ENCODE measurements around the gene C16orf95.

The C16orf95 gene

GRCh38 chr16:87330646-87331045 lies 13.5 kb upstream of the C16orf95 start:
- Histone ChIP-seq H3K27ac (ENCODE audit: insufficient read depth in 1 of 2, low read depth in 1 of 2, low read length in 2 of 2, poor library complexity in 1 of 2, severe bottlenecking in 2 of 2) (no peak overlapping the region), H3K27me3 (replicated peaks in 2 of 5; ENCODE audit: control insufficient read depth in 4 of 5, insufficient read depth in 5 of 5, low read length in 4 of 5) (no peaks in the 10 kb centered on the region), H3K4me3 (ENCODE audit: control insufficient read depth in 1 of 7, extremely low read depth in 1 of 7, insufficient read depth in 4 of 7, low read depth in 2 of 7, low read length in 6 of 7) (no peak overlapping the region), H3K9me3 (ENCODE audit: control extremely low read depth in 1 of 5, control insufficient read depth in 4 of 5, insufficient read depth in 2 of 5, low read depth in 1 of 5, low read length in 4 of 5) (no peaks in the 10 kb centered on the region), H3K4me1 (ENCODE audit: control extremely low read depth in 1 of 4, control insufficient read depth in 4 of 4, insufficient read depth in 4 of 4, low read length in 3 of 4) (peaks cover 0 to 9% (median 3%) of the 10 kb centered on the region in 4 experiments), H3K36me3 (ENCODE audit: control insufficient read depth in 4 of 4, insufficient read depth in 4 of 4, low read length in 3 of 4) (peaks cover 3 to 69% (median 44%) of the 10 kb centered on the region in 4 experiments)
- CTCF ChIA-PET: interaction anchor here (1.9 kb wide), 1 partner anchor 64 kb away, joined by 8 read pairs; no protein-coding TSS in a partner anchor
- 97% methylated on average over 15 of the region's 15 CpGs for WGBS (ENCODE audit: insufficient coverage)
- no peak for DNase-seq
- POLR2A ChIA-PET: interaction anchor here (0.9 kb wide), 1 partner anchor 62 kb away, joined by 3 read pairs; no protein-coding TSS in a partner anchor

DNA sequence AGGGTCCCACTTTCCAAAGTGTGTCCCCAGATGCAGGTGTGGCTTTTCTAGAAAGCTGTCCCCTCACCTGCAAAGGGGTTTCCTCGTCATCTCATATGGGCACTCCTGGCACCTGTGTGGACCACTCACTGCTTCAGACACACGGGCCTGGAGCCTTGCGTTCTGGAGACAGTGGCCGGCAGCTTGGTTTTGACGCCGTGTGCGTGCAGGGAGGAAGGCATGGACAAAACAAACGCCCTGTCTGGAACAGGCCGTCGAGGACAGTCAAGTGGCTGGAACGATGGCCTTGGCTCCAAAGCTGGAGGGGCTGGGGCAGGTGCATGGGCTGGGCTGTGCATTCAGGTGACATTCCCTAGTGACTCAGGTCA lies 13.0 kb upstream of the C16orf95 start:
- Histone ChIP-seq H3K4me1 (ENCODE audit: control extremely low read depth in 1 of 4, control insufficient read depth in 4 of 4, insufficient read depth in 4 of 4, low read length in 3 of 4) (peaks cover 0 to 8% (median 3%) of the 10 kb centered on the region in 4 experiments), H3K27ac (ENCODE audit: insufficient read depth in 1 of 2, low read depth in 1 of 2, low read length in 2 of 2, poor library complexity in 1 of 2, severe bottlenecking in 2 of 2) (no peak overlapping the region), H3K9me3 (ENCODE audit: control extremely low read depth in 1 of 5, control insufficient read depth in 4 of 5, insufficient read depth in 2 of 5, low read depth in 1 of 5, low read length in 4 of 5) (no peaks in the 10 kb centered on the region), H3K27me3 (replicated peaks in 2 of 5; ENCODE audit: control insufficient read depth in 4 of 5, insufficient read depth in 5 of 5, low read length in 4 of 5) (no peaks in the 10 kb centered on the region), H3K4me3 (ENCODE audit: control insufficient read depth in 1 of 7, extremely low read depth in 1 of 7, insufficient read depth in 4 of 7, low read depth in 2 of 7, low read length in 6 of 7) (no peak overlapping the region), H3K36me3 (ENCODE audit: control insufficient read depth in 4 of 4, insufficient read depth in 4 of 4, low read length in 3 of 4) (peaks cover 3 to 66% (median 44%) of the 10 kb centered on the region in 4 experiments)
- DNase-seq: no peak
- POLR2A ChIA-PET: interaction anchor here (0.9 kb wide), 1 partner anchor 63 kb away, joined by 3 read pairs; no protein-coding TSS in a partner anchor
- 97% methylated on average over 10 of the region's 11 CpGs for WGBS (ENCODE audit: insufficient coverage)
- CTCF ChIA-PET: interaction anchor here (1.9 kb wide), 1 partner anchor 65 kb away, joined by 8 read pairs; no protein-coding TSS in a partner anchor

DNA sequence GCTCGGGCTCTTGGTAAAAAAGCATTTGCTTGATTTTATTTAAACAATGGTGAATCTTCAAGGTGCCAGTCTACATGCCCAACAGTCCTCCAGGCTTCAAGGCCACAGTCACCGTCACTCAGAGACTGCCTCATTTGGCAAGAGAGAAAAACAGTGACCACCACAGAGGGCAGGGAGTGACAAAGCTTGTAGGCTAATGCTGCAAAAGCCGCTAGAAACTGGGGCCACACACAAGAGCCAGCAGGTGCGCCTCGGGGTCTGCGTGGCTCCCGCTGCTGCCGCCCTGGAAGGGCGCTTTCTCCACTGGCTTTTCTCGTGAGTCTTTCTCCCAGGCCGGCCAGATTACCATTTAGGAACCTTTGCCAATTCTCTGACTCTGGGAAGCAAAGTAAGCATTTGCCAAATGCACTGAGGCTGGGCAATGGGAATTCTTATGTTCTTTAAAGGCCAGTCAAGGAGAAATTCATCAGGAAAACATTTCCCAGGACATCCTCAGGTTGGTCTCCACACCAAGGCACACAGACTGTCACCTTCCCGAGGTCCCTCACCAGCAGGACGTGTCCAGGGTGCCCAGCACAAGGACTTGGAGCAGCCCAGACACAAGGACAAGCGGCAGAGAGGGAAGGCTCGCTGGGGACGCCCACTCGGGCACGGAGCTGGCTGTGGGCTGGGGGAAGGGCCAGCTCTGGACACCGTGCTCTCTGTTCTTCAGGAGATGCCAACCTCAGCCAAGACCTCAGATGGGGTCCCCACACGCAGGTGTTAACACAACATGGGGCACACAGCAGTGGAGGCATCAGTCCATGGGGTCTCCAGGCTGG lies 12.5 kb upstream of the C16orf95 start:
- CTCF ChIA-PET: interaction anchor here (1.9 kb wide), 1 partner anchor 65 kb away, joined by 8 read pairs; no protein-coding TSS in a partner anchor
- POLR2A ChIA-PET: no interaction called here

DNA sequence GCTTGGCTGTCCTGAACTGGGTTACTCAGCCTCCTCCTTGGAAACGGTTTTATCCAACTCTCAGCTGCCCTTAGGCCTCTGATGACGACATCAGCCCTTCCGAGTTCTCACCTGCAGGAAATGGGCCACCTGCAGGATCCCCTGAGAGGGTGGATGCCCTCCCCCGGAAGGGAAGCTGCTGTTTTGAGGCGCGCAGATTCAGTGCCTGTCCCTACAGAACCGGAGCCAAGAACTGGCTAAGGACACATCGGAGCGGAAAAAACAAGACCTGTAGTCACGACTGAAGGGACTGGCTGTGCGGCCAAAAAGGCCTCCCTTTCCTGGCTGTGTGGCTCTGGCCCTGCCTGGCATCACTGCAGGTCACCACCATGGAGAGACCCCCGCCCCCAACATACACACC lies 11.7 kb upstream of the C16orf95 start:
- DNase-seq: no peak
- Histone ChIP-seq H3K4me3 (ENCODE audit: control insufficient read depth in 1 of 7, extremely low read depth in 1 of 7, insufficient read depth in 4 of 7, low read depth in 2 of 7, low read length in 6 of 7) (no peak overlapping the region), H3K36me3 (ENCODE audit: control insufficient read depth in 4 of 4, insufficient read depth in 4 of 4, low read length in 3 of 4) (peaks cover 0 to 52% (median 34%) of the 10 kb centered on the region in 4 experiments), H3K9me3 (ENCODE audit: control extremely low read depth in 1 of 5, control insufficient read depth in 4 of 5, insufficient read depth in 2 of 5, low read depth in 1 of 5, low read length in 4 of 5) (no peaks in the 10 kb centered on the region), H3K4me1 (ENCODE audit: control extremely low read depth in 1 of 4, control insufficient read depth in 4 of 4, insufficient read depth in 4 of 4, low read length in 3 of 4) (peaks cover 0 to 10% (median 8%) of the 10 kb centered on the region in 4 experiments), H3K27me3 (replicated peaks in 2 of 5; ENCODE audit: control insufficient read depth in 4 of 5, insufficient read depth in 5 of 5, low read length in 4 of 5) (no peaks in the 10 kb centered on the region), H3K27ac (ENCODE audit: insufficient read depth in 1 of 2, low read depth in 1 of 2, low read length in 2 of 2, poor library complexity in 1 of 2, severe bottlenecking in 2 of 2) (no peak overlapping the region)
- POLR2A ChIA-PET: interaction anchor here (0.6 kb wide), 1 partner anchor 9 kb away, joined by 4 read pairs; no protein-coding TSS in a partner anchor
- CTCF ChIA-PET: no interaction called here
- WGBS (ENCODE audit: insufficient coverage): 96% methylated on average over 11 of the region's 12 CpGs

More for the DNA sequence above, 12.5 kb upstream of the C16orf95 start:
- WGBS (ENCODE audit: insufficient coverage): 97% methylated on average over 18 of the region's 20 CpGs
- H3K27ac ChIP-seq (ENCODE audit: insufficient read depth in 1 of 2, low read depth in 1 of 2, low read length in 2 of 2, poor library complexity in 1 of 2, severe bottlenecking in 2 of 2): no peak overlapping the region
- no peak overlapping the region for H3K4me3 ChIP-seq (ENCODE audit: control insufficient read depth in 1 of 7, extremely low read depth in 1 of 7, insufficient read depth in 4 of 7, low read depth in 2 of 7, low read length in 6 of 7)
- H3K9me3 ChIP-seq (ENCODE audit: control extremely low read depth in 1 of 5, control insufficient read depth in 4 of 5, insufficient read depth in 2 of 5, low read depth in 1 of 5, low read length in 4 of 5): no peaks in the 10 kb centered on the region
- H3K27me3 ChIP-seq (replicated peaks in 2 of 5; ENCODE audit: control insufficient read depth in 4 of 5, insufficient read depth in 5 of 5, low read length in 4 of 5): no peaks in the 10 kb centered on the region
- DNase-seq: no peak
- H3K4me1 ChIP-seq (ENCODE audit: control extremely low read depth in 1 of 4, control insufficient read depth in 4 of 4, insufficient read depth in 4 of 4, low read length in 3 of 4): peaks cover 0 to 9% (median 7%) of the 10 kb centered on the region in 4 experiments
- H3K36me3 ChIP-seq (ENCODE audit: control insufficient read depth in 4 of 4, insufficient read depth in 4 of 4, low read length in 3 of 4): peaks cover 3 to 60% (median 40%) of the 10 kb centered on the region in 4 experiments

DNA sequence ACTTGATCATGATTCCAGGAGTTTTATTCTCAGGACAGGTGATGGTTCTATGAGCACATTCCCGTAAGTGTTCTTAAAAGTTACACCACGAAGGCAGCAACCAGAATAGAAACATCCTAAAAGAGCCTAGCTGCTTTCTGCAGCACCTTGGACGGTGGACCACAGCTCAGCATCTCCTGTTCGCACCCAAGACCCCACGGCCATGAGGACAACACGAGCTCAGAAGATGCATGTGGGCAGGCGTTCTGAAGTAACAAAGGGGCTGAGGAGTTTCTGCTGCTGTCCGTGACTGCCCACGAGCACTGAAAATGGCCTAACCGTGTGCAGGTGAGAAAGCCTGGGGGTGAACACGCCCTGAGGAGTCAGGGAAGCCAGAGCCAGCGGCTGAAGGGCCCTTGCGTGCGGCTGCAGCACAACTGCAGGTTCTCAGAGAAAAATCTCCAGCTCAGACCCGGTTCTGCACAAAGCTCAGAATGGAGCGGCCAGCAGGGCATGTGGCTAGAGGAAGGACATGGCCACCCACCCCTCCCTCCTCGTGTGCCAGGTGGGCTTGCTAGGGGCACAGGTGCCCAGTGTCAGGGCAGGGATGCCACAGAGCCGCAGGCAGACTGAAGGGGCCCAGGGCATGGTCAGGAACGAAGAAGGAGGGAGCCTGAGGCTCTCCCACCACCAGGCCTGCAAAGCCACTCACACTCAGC lies 10.8 kb upstream of the C16orf95 start:
- Histone ChIP-seq H3K4me3 (ENCODE audit: control insufficient read depth in 1 of 7, extremely low read depth in 1 of 7, insufficient read depth in 4 of 7, low read depth in 2 of 7, low read length in 6 of 7) (no peak overlapping the region), H3K27ac (ENCODE audit: insufficient read depth in 1 of 2, low read depth in 1 of 2, low read length in 2 of 2, poor library complexity in 1 of 2, severe bottlenecking in 2 of 2) (no peak overlapping the region), H3K4me1 (ENCODE audit: control extremely low read depth in 1 of 4, control insufficient read depth in 4 of 4, insufficient read depth in 4 of 4, low read length in 3 of 4) (peaks cover 0 to 10% (median 8%) of the 10 kb centered on the region in 4 experiments), H3K36me3 (ENCODE audit: control insufficient read depth in 4 of 4, insufficient read depth in 4 of 4, low read length in 3 of 4) (peaks cover 0 to 53% (median 30%) of the 10 kb centered on the region in 4 experiments), H3K9me3 (ENCODE audit: control extremely low read depth in 1 of 5, control insufficient read depth in 4 of 5, insufficient read depth in 2 of 5, low read depth in 1 of 5, low read length in 4 of 5) (no peaks in the 10 kb centered on the region), H3K27me3 (replicated peaks in 2 of 5; ENCODE audit: control insufficient read depth in 4 of 5, insufficient read depth in 5 of 5, low read length in 4 of 5) (no peaks in the 10 kb centered on the region)
- WGBS (ENCODE audit: insufficient coverage): 97% methylated on average over 17 of the region's 19 CpGs
- DNase-seq: no peak
- ChIA-PET CTCF (interaction anchor here (0.6 to 1.1 kb wide), 2 partner anchors 27 to 296 kb away, joined by 3 to 4 read pairs; no protein-coding TSS in a partner anchor), POLR2A (no interaction called here)

DNA sequence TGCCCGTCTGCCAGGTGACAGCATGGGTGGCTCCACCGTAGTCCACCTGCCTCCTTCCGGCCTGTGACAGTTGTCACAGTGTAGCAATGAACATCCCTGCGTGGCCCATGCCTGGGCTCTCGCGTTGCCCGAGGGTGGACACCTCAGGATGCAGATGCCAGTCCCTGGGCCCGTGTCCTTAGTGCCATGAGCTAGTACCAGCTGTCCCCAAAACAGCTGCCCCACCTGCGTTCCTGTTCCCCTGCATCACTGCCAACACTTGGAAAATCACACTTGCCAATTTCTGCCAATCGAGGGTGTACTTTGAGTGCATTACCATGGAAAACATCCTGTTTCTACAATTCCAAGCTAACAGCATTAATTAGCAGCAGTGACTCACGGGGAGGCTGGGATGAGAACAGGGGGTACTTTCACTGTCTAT lies 9.0 kb upstream of the C16orf95 start:
- Histone ChIP-seq H3K27me3 (replicated peaks in 2 of 5; ENCODE audit: control insufficient read depth in 4 of 5, insufficient read depth in 5 of 5, low read length in 4 of 5) (no peaks in the 10 kb centered on the region), H3K27ac (ENCODE audit: insufficient read depth in 1 of 2, low read depth in 1 of 2, low read length in 2 of 2, poor library complexity in 1 of 2, severe bottlenecking in 2 of 2) (no peak overlapping the region), H3K9me3 (ENCODE audit: control extremely low read depth in 1 of 5, control insufficient read depth in 4 of 5, insufficient read depth in 2 of 5, low read depth in 1 of 5, low read length in 4 of 5) (no peaks in the 10 kb centered on the region), H3K36me3 (ENCODE audit: control insufficient read depth in 4 of 4, insufficient read depth in 4 of 4, low read length in 3 of 4) (peaks cover 0 to 40% (median 22%) of the 10 kb centered on the region in 4 experiments), H3K4me3 (ENCODE audit: control insufficient read depth in 1 of 7, extremely low read depth in 1 of 7, insufficient read depth in 4 of 7, low read depth in 2 of 7, low read length in 6 of 7) (no peak overlapping the region), H3K4me1 (ENCODE audit: control extremely low read depth in 1 of 4, control insufficient read depth in 4 of 4, insufficient read depth in 4 of 4, low read length in 3 of 4) (peaks cover 0 to 10% (median 8%) of the 10 kb centered on the region in 4 experiments)
- POLR2A ChIA-PET: no interaction called here
- 94% methylated on average over 11 of the region's 11 CpGs for WGBS (ENCODE audit: insufficient coverage)
- CTCF ChIA-PET: interaction anchor here (1.2 to 2.6 kb wide), 3 partner anchors 11 to 68 kb away, joined by 3 to 14 read pairs (median 4); no protein-coding TSS in a partner anchor
- DNase-seq: no peak
